ENCODE results near the gene NOX3.

NOX3 gene

DNA sequence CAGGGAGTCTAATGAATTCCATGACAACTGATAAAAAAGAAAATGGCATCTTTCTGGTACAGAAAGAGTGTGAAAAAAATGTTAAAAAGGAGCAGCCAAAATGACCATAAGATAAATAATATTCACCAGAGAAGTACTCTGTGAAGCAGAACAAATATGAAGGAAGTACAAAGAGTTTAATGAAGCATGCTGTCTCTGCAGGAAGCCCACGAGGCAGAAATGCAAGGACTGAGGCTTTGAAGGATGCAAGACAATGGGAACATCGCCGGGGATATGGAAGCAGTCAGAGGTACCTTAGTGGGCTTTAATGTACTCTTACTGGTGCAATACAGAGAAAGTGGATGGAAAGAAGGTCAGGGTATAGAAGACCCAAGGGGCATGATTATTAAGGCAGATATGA lies 50.7 kb downstream of the NOX3 start:
- no peak for DNase-seq (ENCODE audit: low read depth, low spot score)
- H3K27ac ChIP-seq = no peak overlapping the region

GRCh38 chr6:155402656-155403304 lies 52.9 kb downstream of the NOX3 start:
- DNase-seq (ENCODE audit: low read depth, low spot score) = no peak
- H3K27ac ChIP-seq = no peak overlapping the region

- no peak overlapping the region for H3K27ac ChIP-seq
- no peak for DNase-seq (ENCODE audit: low read depth, low spot score)
Measured at GRCh38 chr6:155400654-155400965, 55.0 kb downstream of the NOX3 start.

DNA sequence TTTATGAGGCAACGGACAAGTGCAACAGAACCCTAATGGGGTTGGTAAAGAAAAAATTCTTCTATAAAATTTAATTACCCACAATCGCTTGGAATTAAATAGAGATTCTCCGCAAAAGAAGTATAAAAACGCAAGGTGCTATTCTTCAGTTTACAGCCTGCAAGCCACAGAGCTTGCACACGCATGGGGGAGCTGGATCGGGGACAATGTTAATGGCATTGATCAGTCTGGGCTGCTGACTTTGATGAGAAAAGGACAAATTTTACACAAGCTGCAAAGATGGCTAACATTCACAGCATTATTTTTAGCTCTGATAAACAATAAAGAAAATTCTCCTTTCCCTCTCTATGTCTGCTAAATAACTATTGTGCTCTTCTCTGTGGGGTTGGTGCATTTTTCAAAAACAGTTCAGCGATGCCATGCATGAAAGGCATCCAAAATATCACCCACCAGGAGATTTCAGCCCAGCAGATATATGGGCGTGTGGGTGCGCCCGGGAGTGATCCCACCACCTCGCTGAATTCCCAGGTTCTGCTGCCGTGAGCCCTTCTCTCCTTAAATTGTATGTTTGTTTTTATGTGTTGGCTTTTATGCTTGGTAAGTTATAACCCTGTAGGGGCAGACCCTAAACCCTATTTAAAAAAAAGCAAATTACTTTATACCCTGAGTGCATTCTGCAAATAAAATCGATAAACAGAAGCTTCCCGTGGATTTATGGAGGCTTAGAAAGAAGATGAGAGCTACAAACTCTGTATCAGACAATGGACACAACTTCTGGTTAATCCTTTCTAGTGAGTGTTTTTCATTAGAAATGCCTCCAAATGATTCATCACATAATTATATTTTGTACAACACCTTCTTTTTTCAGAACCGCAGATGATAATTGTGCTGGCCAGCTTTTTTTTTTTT lies 55.6 kb downstream of the NOX3 start:
- no peak for DNase-seq (ENCODE audit: low read depth, low spot score)
- no peak overlapping the region for H3K27ac ChIP-seq

DNA sequence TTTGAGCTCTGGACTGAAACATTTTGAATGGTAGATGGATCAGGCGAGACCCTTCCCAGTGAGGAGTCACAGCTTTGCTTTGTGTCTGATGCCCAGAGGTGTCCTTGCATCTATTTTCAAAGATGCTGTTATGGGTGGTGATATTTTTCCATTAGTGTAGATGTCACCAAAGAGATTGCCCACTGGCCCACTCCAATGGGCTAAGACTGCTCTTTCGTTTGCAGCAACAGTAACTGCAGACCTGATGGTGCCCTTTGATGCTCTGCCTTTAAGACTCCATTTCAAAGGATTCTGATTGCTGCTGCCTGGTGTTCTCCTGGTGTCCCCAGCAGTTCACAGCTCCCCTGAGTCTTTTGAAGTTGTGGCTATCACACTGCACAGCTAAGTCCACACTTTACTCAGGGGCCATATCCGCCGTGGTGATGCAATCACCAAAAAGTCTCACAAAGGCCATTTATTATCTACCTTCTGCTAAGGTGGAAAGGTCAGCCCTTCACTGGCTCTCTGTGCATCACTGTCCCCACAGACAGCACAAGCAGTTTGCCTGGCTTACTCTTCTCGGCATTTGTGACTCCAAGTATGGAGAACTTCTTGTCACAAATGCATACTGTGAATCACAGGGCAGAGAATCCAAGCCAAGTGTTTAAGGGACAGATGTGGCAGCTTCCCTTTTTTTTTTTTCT lies 56.4 kb downstream of the NOX3 start:
- no peak overlapping the region for H3K27ac ChIP-seq
- no peak for DNase-seq (ENCODE audit: low read depth, low spot score)

DNA sequence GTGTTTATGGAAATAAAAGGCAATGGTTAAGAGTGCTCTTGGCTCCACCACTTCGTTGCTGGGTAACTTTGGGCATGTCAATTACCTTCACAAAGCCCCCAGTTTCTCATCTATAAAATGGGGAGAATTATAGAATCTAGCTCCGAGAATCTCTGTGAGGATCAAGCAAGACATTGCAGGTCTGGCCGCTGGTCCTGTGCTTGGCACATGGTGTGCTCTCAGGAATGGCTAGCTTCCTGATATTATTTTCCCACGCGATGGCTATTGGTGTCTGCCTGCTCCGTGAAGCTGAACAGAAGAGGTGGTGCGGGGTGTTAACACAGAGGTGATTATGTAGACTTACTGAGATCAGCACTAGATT lies 57.0 kb downstream of the NOX3 start:
- no peak for DNase-seq (ENCODE audit: low read depth, low spot score)
- H3K27ac ChIP-seq = no peak overlapping the region

DNA sequence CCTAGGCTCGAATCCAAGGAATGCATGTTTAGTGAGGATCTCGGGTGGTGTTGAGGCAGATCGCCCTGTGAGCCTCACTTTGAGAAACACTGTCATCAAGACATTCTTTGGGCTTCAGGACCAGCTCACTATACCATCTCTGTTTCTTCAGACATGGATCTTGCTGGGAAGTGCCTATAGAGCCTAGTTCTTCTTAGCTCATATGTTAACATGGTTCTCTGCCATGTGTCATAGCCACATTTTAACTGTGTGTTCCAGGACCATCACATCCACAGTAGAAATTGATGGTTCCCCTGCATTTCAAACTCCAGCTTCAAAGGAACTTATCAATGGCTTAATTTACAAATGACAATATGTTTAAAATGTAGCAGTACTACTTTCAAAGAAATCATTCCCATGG lies 57.4 kb downstream of the NOX3 start:
- H3K27ac ChIP-seq = no peak overlapping the region
- no peak for DNase-seq (ENCODE audit: low read depth, low spot score)

GRCh38 chr6:155397172-155397705 lies 58.4 kb downstream of the NOX3 start:
- no peak for DNase-seq (ENCODE audit: low read depth, low spot score)
- H3K27ac ChIP-seq = no peak overlapping the region

- DNase-seq (ENCODE audit: low read depth, low spot score) = no peak
- H3K27ac ChIP-seq = no peak overlapping the region
Measured at GRCh38 chr6:155396605-155397004, 59.0 kb downstream of the NOX3 start.

GRCh38 chr6:155395339-155395738 lies 60.3 kb downstream of the NOX3 start:
- no peak overlapping the region for H3K27ac ChIP-seq
- DNase-seq (ENCODE audit: low read depth, low spot score) = no peak

DNA sequence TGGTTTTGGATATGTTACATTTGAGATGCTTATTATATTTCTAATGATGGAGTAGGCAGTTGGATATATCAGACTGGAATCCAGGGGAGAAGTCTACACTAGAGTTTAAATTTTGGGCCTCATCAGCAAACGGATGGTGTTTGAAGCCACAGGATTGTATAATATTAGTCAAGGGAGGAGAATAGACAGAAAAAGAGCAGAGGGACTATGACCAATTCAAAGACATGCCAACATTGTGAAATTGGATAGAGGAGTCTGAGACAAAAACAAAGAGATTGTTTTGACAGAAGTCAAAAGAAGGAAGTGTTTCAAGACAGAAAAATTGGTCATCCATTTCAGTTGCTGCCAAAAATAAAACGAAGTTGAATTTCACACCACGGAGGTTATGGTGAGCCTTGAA lies 66.5 kb downstream of the NOX3 start:
- H3K27ac ChIP-seq = no peak overlapping the region
- DNase-seq (ENCODE audit: low read depth, low spot score) = no peak

GRCh38 chr6:155388591-155388990 lies 67.0 kb downstream of the NOX3 start:
- H3K27ac ChIP-seq = no peak overlapping the region
- DNase-seq (ENCODE audit: low read depth, low spot score) = no peak

DNA sequence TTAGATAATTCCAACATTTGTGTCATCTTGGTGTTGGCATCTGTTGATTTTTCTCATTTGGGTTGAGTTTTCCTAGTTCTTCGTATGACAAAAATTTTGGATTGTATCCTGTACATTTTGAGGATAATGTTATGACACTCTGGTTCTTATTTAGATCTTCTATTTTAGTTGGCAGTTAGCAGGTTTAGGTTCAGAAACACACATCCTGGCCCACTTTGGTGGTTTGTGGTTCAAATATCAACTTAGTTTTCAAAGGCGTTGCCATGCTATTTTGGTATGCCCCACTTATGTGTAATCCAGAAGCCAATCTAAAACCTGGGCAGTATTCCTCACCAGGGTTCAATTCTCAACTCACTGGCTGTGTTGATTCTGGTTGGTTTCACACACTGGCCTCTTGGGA lies 68.2 kb downstream of the NOX3 start:
- H3K27ac ChIP-seq = no peak overlapping the region
- DNase-seq (ENCODE audit: low read depth, low spot score) = no peak

DNA sequence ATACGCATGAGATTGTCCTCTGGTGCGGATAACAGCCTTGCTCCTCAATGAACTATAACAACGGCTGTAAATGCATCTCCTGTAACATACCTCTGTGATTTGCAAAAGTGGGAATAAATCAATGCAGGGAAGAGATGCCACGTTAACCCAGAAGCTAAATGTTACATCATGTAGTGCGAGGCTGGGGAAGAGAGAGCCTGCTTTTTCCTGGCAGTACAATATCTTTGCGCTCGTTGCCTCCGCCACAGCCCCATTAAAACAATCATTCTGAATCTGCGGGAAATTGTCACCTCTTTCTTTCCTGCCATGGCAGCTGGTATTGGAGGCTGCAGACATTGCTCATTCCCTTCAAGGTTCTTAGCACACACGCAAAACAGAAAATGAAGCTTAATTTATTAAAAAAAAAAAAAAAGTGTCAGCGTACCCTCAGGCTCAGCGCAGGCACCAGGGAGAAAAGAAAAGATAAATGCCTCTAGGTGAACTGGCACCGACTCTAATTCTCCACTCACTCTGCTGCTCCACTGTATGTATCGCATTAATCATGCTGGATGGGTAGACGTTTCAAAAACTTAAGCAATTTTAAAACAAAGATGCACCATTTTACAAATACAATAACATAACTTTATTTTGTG lies 71.2 kb downstream of the NOX3 start:
- H3K27ac ChIP-seq = no peak overlapping the region
- no peak for DNase-seq (ENCODE audit: low read depth, low spot score)

DNA sequence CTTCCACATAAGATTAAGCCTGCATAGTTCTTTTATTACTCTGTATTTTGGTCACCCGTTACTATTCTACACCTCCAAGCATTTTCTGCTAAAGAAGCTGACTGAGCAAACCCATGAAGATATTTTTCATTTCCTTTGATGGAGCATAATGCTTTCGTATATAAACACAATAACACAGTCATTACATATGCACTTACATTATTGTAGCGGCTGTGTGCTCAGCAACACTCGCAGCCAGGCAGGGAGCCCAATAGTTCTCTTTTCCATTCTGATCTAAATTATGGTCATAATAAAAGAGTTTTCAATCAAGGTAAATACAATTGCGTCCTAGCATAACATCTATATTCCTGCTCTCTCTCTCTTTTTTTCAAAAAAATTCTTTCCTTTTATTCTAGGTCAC lies 71.7 kb downstream of the NOX3 start:
- no peak overlapping the region for H3K27ac ChIP-seq
- DNase-seq (ENCODE audit: low read depth, low spot score) = no peak

- no peak overlapping the region for H3K27ac ChIP-seq
- DNase-seq (ENCODE audit: low read depth, low spot score) = no peak
Measured at GRCh38 chr6:155382338-155382685, 73.3 kb downstream of the NOX3 start.

DNA sequence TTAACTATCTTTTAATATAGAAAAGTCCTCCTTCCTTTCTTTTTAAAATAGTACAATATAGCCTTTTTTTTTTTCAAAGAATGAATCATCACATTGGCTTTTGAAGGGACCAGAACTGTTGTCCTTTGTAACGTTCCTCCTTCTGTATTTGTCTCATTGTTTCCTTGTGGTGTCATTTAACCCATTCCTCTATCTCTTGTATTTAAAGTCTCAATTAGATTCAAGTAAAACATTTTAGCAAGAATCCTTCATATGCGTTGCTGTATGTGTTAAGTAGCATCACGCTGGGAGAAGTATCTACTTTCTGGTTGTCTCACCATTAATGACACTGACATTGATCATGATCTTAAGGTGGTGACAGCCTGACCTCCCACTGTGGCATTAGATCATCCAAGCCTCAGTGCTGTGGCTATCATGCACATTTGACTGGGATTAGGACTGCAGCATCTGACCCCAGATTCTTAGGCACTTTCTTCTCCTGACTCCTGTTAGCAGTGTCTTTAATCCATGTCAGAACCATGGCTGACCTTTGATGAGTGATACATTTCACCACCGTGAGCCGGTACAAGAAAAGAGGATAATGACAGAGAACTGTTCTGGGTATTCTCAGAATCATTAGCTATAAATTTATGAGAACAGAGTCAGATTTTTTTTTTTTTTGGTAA lies 73.8 kb downstream of the NOX3 start:
- DNase-seq (ENCODE audit: low read depth, low spot score) = no peak
- no peak overlapping the region for H3K27ac ChIP-seq

GRCh38 chr6:155380666-155381332 lies 74.8 kb downstream of the NOX3 start:
- H3K27ac ChIP-seq = no peak overlapping the region
- DNase-seq (ENCODE audit: low read depth, low spot score) = no peak

DNA sequence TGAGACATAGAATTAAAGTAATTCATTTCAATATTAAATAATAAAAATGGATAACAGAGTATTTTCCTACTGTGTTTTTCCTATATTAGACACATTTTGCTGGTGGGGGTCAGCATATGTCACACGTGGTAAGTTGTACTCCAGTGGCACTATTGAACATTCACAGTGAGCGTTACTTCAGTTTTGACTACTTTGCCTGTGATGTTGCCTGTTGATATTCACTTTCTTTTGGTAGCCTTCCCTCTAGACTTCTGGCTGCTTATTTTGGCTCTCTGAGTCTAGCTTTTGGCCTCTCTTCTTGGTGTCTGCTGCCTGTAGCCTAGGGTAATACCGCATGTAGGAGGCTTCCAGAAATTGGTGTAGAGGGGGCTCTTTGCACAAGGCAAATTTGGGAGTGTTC lies 76.9 kb downstream of the NOX3 start:
- H3K27ac ChIP-seq = no peak overlapping the region
- DNase-seq (ENCODE audit: low read depth, low spot score) = no peak

GRCh38 chr6:155378276-155378675 lies 77.4 kb downstream of the NOX3 start:
- no peak overlapping the region for H3K27ac ChIP-seq
- no peak for DNase-seq (ENCODE audit: low read depth, low spot score)
